Neuronal stem cell (in vitro differentiated cells): ENCODE data around the gene KIFC3.
"Not testable (repeated sequence)": the region's sequence is repeated elsewhere in the genome, so short reads cannot be mapped to it uniquely, and the experiment has no call there.

Source experiments
- DNase-seq: peaks from one replicate; pipeline ENCODE4 v3.0.0-alpha.2; 2013; ENCODE audit warnings: low spot score
- H2AFZ ChIP-seq: one replicate; pipeline ENCODE4 v1.6.1; 2013; ENCODE audit warnings: mild to moderate bottlenecking, low read length, inconsistent platforms
- H2AK5ac ChIP-seq: 2 replicates; pipeline ENCODE4 v1.6.1; 2013; ENCODE audit warnings: low read depth, mild to moderate bottlenecking, inconsistent platforms, low read length, moderate library complexity, mixed read lengths
- H2BK120ac ChIP-seq: 2 replicates; pipeline ENCODE4 v1.6.1; 2013; ENCODE audit warnings: low read depth, mild to moderate bottlenecking, inconsistent platforms, low read length, moderate library complexity, mixed read lengths
- H2BK12ac ChIP-seq: one replicate; pipeline ENCODE4 v1.6.1; 2013; ENCODE audit warnings: low read length, inconsistent platforms
- H2BK15ac ChIP-seq: 2 replicates; pipeline ENCODE4 v1.6.1; 2013; ENCODE audit warnings: mild to moderate bottlenecking, low read length, inconsistent platforms, mixed read lengths
- H2BK5ac ChIP-seq: one replicate; pipeline ENCODE4 v1.6.1; 2013; ENCODE audit warnings: inconsistent platforms, mild to moderate bottlenecking, low read length, moderate library complexity
- H3K14ac ChIP-seq: one replicate; pipeline ENCODE4 v1.6.1; 2013; ENCODE audit warnings: low read length, inconsistent platforms
- H3K18ac ChIP-seq: 2 replicates; pipeline ENCODE4 v1.6.1; 2013; ENCODE audit warnings: low read length, inconsistent platforms
- H3K23ac ChIP-seq: 2 replicates; pipeline ENCODE4 v1.6.1; 2013; ENCODE audit warnings: low read depth, mild to moderate bottlenecking, mixed read lengths, low read length, inconsistent platforms; ENCODE audit not compliant: poor library complexity
- H3K27ac ChIP-seq: replicated peaks from 3 replicates; pipeline ENCODE4 v1.5.1; 2013; ENCODE audit warnings: low read length, inconsistent platforms
- H3K27me3 ChIP-seq, 3 experiments: 2 replicates each; pipeline ENCODE4 v1.6.1; 2013; ENCODE audit warnings: low read length in 3 of 3, mild to moderate bottlenecking in 2 of 3, inconsistent platforms in 1 of 3, low read depth in 1 of 3, mixed read lengths in 1 of 3, moderate library complexity in 1 of 3; ENCODE audit not compliant: control insufficient read depth in 3 of 3, insufficient read depth in 3 of 3
- H3K36me3 ChIP-seq, 2 donors: replicated peaks in 1 of 2; 2 replicates each; pipeline ENCODE4 v1.6.1; 2013; ENCODE audit warnings: low read length in 2 of 2; ENCODE audit not compliant: control insufficient read depth in 2 of 2, insufficient read depth in 2 of 2
- H3K4ac ChIP-seq: 2 replicates; pipeline ENCODE4 v1.6.1; 2013; ENCODE audit warnings: inconsistent platforms, mild to moderate bottlenecking, low read length, moderate library complexity
- H3K4me1 ChIP-seq, 2 donors: 1 replicate in 1 of 2; 2 replicates in 1 of 2; pipeline ENCODE4 v1.6.1; 2013; ENCODE audit warnings: low read length in 2 of 2, low read depth in 1 of 2; ENCODE audit not compliant: control insufficient read depth in 2 of 2, insufficient read depth in 1 of 2
- H3K4me2 ChIP-seq: one replicate; pipeline ENCODE4 v1.6.1; 2013; ENCODE audit warnings: mild to moderate bottlenecking, low read length, inconsistent platforms; ENCODE audit not compliant: insufficient read depth, poor library complexity, severe bottlenecking
- H3K4me3 ChIP-seq, 2 donors: 2 replicates each; pipeline ENCODE4 v1.5.1; 2013; ENCODE audit warnings: low read length in 2 of 2, mild to moderate bottlenecking in 2 of 2, inconsistent platforms in 1 of 2, moderate library complexity in 1 of 2
- H3K79me1 ChIP-seq: one replicate; pipeline ENCODE4 v1.6.1; 2013; ENCODE audit warnings: low read depth, mild to moderate bottlenecking, inconsistent platforms, low read length, moderate library complexity
- H3K9ac ChIP-seq: one replicate; pipeline ENCODE4 v1.6.1; 2013; ENCODE audit warnings: mild to moderate bottlenecking, low read depth, low read length, inconsistent platforms; ENCODE audit not compliant: poor library complexity
- H3K9me3 ChIP-seq, 2 donors: replicated peaks in 1 of 2; 2 replicates each; pipeline versions ENCODE3 to v1.6.1; 2013; ENCODE audit warnings: low read length in 2 of 2, mild to moderate bottlenecking in 2 of 2, inconsistent platforms in 1 of 2, low read depth in 1 of 2, mixed read lengths in 1 of 2, moderate library complexity in 1 of 2; ENCODE audit not compliant: control insufficient read depth in 2 of 2, insufficient read depth in 1 of 2
- H4K8ac ChIP-seq: one replicate; pipeline ENCODE4 v1.6.1; 2013; ENCODE audit warnings: low read depth, mild to moderate bottlenecking, inconsistent platforms, low read length, moderate library complexity
- H4K91ac ChIP-seq: one replicate; pipeline ENCODE4 v1.6.1; 2013; ENCODE audit warnings: low read length, low read depth, mild to moderate bottlenecking, inconsistent platforms; ENCODE audit not compliant: poor library complexity
- WGBS, 2 donors: extraction: QIAGEN DNeasy Blood & Tissue Kit; methylation state at CpG; one replicate each; pipeline ENCODE4 v1.1.7; 2013; ENCODE audit warnings: missing lambda C conversion rate in 2 of 2, mixed read lengths in 1 of 2; ENCODE audit not compliant: insufficient read length in 2 of 2, insufficient replicate concordance in 1 of 2; ENCODE audit errors: extremely low coverage in 2 of 2; 5-methylcytosine and 5-hydroxymethylcytosine counted together

KIFC3 gene

DNA sequence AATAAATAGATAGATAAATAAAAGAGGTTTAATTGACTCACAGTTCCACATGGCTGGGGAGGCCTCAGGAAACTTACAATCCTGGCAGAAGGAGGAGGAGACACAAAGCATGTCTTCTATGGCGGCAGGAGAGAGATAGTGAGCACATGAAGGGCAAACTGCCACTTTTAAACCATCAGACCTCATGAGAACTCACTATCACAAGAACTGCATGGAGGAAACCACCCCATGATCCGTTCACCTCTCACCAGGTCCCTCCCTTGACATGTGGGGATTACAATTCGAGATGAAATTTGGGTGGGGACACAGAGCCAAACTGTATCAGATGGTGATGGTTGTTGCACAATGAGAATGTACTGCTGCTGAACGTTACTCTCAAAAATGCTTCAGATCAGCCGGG is 22.5 kb downstream of the KIFC3 start:
- H2BK5ac ChIP-seq, DNase-seq, H3K4me3 ChIP-seq, H4K8ac ChIP-seq, H3K4me2 ChIP-seq, H2AFZ ChIP-seq, H3K14ac ChIP-seq, H2BK120ac ChIP-seq, H3K79me1 ChIP-seq, H3K9me3 ChIP-seq, H2AK5ac ChIP-seq, H3K23ac ChIP-seq, H3K18ac ChIP-seq, H3K4ac ChIP-seq, H4K91ac ChIP-seq, H3K27me3 ChIP-seq, H3K36me3 ChIP-seq, H3K9ac ChIP-seq, H3K27ac ChIP-seq, H2BK12ac ChIP-seq, H2BK15ac ChIP-seq: not testable (repeated sequence)
- WGBS, 2 donors: no CpG with 5 or more reads among the region's 5 CpGs
- peaks cover 0 to 12% of the 10 kb centered on the region in 2 donors for H3K4me1 ChIP-seq

GRCh38 chr16:57778658-57779057 is 23.6 kb downstream of the KIFC3 start:
- H3K4me3 ChIP-seq: no peak overlapping the region
- H2AK5ac ChIP-seq: no peak overlapping the region
- H3K27ac ChIP-seq: no peak overlapping the region
- no peak overlapping the region for H3K18ac ChIP-seq
- H4K91ac ChIP-seq: no peak overlapping the region
- no peaks in the 10 kb centered on the region for H3K9me3 ChIP-seq
- H3K4ac ChIP-seq: no peak overlapping the region
- DNase-seq: no peak
- no peak overlapping the region for H3K4me2 ChIP-seq
- no peak overlapping the region for H4K8ac ChIP-seq
- H2BK5ac ChIP-seq: no peak overlapping the region
- no peak overlapping the region for H3K23ac ChIP-seq
- no peak overlapping the region for H2BK15ac ChIP-seq
- peaks cover 0 to 13% of the 10 kb centered on the region in 2 donors for H3K4me1 ChIP-seq
- no peaks in the 10 kb centered on the region for H3K79me1 ChIP-seq
- no peaks in the 10 kb centered on the region for H3K27me3 ChIP-seq
- no peak overlapping the region for H2BK120ac ChIP-seq
- no CpG with 5 or more reads among the region's 5 CpGs for WGBS, 2 donors
- no peaks in the 10 kb centered on the region for H3K36me3 ChIP-seq
- H3K9ac ChIP-seq: no peak overlapping the region
- no peak overlapping the region for H2BK12ac ChIP-seq
- H2AFZ ChIP-seq: no peak overlapping the region
- no peak overlapping the region for H3K14ac ChIP-seq

DNA sequence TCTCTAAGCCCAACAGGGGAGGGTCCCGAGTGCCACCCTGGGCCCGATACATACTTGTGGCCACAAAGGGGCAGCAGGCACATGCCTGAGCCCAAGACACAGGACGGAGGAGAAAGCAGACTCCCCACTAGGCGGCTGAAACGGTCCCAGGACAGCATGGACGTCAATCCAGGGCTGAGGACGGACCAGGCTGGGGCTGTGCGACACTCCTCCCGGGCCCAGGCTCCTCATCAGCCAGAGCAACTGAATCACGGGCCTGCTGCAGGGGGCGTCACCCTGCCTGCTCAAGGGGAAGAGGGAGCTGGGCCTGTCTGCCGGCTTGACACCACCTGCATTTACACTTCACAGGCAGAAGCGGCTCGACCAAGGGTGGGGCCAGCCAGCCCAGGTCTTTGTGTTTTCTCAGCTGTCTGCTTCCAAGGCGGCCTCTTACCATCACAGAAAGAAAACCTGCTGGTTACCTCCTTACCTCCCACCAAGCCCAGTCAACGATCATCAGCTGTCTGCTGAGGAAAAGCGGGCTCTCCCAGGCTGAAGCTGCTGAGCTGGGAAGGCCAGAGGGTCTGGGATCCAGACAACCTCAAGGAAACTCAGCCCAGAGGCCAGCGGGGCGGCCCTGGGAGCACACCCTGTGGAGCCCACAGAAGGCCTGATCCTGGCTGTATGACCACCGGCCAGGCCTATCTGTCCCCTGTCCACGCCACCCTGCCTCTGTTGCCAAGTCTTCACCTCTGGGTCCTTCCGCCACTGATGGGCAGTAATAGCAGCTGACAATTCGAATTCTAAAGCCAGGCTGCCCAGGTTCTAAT is 26.4 kb downstream of the KIFC3 start:
- Histone ChIP-seq H2BK5ac (peak overlapping the region; percentile 78), H3K4ac (no peak overlapping the region), H3K9ac (no peak overlapping the region), H2BK12ac (no peak overlapping the region), H2BK120ac (no peak overlapping the region), H3K9me3 (no peaks in the 10 kb centered on the region), H3K4me2 (peak overlapping the region; percentile 37), H2AK5ac (no peak overlapping the region), H3K27me3 (no peaks in the 10 kb centered on the region), H3K79me1 (no peaks in the 10 kb centered on the region), H2BK15ac (peak overlapping the region; percentile 16), H3K14ac (no peak overlapping the region), H4K91ac (no peak overlapping the region), H3K23ac (peak overlapping the region; percentile 35), H3K18ac (peak overlapping the region; percentile 68), H3K36me3 (no peaks in the 10 kb centered on the region), H4K8ac (peak overlapping the region; percentile 30), H3K4me1 (peaks cover 0 to 14% of the 10 kb centered on the region in 2 donors), H2AFZ (peak overlapping the region; percentile 81), H3K4me3 (no peak overlapping the region), H3K27ac (no peak overlapping the region)
- no CpG with 5 or more reads among the region's 23 CpGs for WGBS, 2 donors
- peak; percentile 81 for DNase-seq

GRCh38 chr16:57774705-57775285 is 27.5 kb downstream of the KIFC3 start:
- H3K4me2 ChIP-seq: no peak overlapping the region
- H3K27ac ChIP-seq: no peak overlapping the region
- no CpG with 5 or more reads among the region's 12 CpGs for WGBS, 2 donors
- no peaks in the 10 kb centered on the region for H3K9me3 ChIP-seq
- H2BK5ac ChIP-seq: peak overlapping the region; percentile 78
- no peaks in the 10 kb centered on the region for H3K27me3 ChIP-seq
- no peak overlapping the region for H2BK15ac ChIP-seq
- H2BK120ac ChIP-seq: no peak overlapping the region
- H4K91ac ChIP-seq: no peak overlapping the region
- no peak overlapping the region for H3K23ac ChIP-seq
- no peak overlapping the region for H2BK12ac ChIP-seq
- no peak overlapping the region for H4K8ac ChIP-seq
- H3K18ac ChIP-seq: no peak overlapping the region
- peaks cover 0 to 14% of the 10 kb centered on the region in 2 donors for H3K4me1 ChIP-seq
- H3K79me1 ChIP-seq: no peaks in the 10 kb centered on the region
- no peak overlapping the region for H3K4me3 ChIP-seq
- no peak overlapping the region for H2AFZ ChIP-seq
- no peak overlapping the region for H3K4ac ChIP-seq
- no peak for DNase-seq
- H3K9ac ChIP-seq: no peak overlapping the region
- H3K14ac ChIP-seq: no peak overlapping the region
- no peak overlapping the region for H2AK5ac ChIP-seq
- no peaks in the 10 kb centered on the region for H3K36me3 ChIP-seq
